Effector memory CD4-positive, alpha-beta T cell (primary cell): ENCODE results near the gene SOX1.

Source experiments
- DNase-seq, 3 donors: peaks; one replicate each; pipeline ENCODE4 v3.0.0-alpha.2; 2020
- H3K27ac ChIP-seq: 2 replicates; pipeline ENCODE4 v1.7.0; 2013; ENCODE audit warnings: mild to moderate bottlenecking, low read length, moderate library complexity; ENCODE audit not compliant: insufficient read depth, poor library complexity, severe bottlenecking
- H3K27me3 ChIP-seq: replicated peaks from 2 replicates; pipeline ENCODE4 v1.7.0; 2013; ENCODE audit warnings: mild to moderate bottlenecking, low read length; ENCODE audit not compliant: insufficient read depth, control insufficient read depth, poor library complexity, severe bottlenecking
- H3K36me3 ChIP-seq: 2 replicates; pipeline ENCODE4 v1.7.0; 2013; ENCODE audit warnings: mild to moderate bottlenecking, low read length, moderate library complexity; ENCODE audit not compliant: control insufficient read depth, insufficient read depth
- H3K4me1 ChIP-seq: 2 replicates; pipeline ENCODE4 v1.7.0; 2013; ENCODE audit warnings: low read length, mild to moderate bottlenecking; ENCODE audit not compliant: control insufficient read depth, insufficient read depth, poor library complexity, severe bottlenecking
- H3K4me3 ChIP-seq: 2 replicates; pipeline ENCODE4 v1.7.0; 2013; ENCODE audit warnings: low read length, low read depth, mild to moderate bottlenecking; ENCODE audit not compliant: insufficient read depth, poor library complexity, severe bottlenecking
- H3K9me3 ChIP-seq: 2 replicates; pipeline ENCODE4 v1.7.0; 2013; ENCODE audit warnings: mild to moderate bottlenecking, low read length, moderate library complexity; ENCODE audit not compliant: control insufficient read depth

Gene SOX1

DNA sequence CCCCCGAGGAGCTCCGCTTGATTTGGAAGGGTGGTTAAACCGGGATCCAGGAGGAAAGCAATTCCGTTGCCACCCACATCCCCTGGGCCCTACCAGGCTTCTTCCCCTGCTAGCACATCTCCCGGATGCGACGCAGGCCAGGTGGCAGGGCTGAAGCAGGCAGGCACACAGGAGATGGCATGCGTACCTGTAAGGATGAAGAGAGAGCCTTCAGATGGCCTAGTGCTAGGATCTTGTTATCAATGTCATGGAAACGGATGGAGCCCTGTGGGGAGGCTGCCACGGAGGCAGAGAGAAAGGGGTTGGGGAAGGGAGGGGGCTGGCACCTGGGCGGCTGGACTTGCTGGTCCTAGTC is 8.5 kb upstream of the SOX1 start:
- no peak overlapping the region for H3K4me3 ChIP-seq
- no peaks in the 10 kb centered on the region for H3K9me3 ChIP-seq
- DNase-seq = no peak
- peaks cover 80% of the 10 kb centered on the region for H3K27me3 ChIP-seq
- no peaks in the 10 kb centered on the region for H3K4me1 ChIP-seq
- no peak overlapping the region for H3K27ac ChIP-seq
- H3K36me3 ChIP-seq = no peaks in the 10 kb centered on the region

DNA sequence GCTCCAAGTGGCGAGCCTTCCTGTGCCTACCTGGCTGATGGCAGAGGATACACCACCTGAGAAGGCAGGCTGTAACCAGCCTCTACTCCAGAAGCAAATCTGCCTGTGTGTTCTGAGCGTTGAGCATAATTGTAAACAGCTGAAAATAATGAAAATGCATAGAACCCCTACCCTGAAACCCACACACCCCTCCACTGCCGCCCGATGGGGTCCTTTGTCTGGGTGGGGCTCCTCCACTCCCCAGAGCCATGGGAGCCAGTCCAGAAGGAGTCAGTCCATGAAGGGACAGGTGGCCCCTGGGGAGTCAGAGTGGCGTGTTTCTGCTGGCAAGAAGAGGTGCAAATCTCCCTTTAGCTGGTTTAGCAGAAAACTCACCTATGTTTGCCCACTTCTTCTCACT is 8.0 kb upstream of the SOX1 start:
- Histone ChIP-seq H3K36me3 (no peaks in the 10 kb centered on the region), H3K4me3 (no peak overlapping the region), H3K27me3 (peaks cover 77% of the 10 kb centered on the region), H3K9me3 (no peaks in the 10 kb centered on the region), H3K4me1 (no peaks in the 10 kb centered on the region), H3K27ac (no peak overlapping the region)
- DNase-seq = no peak

DNA sequence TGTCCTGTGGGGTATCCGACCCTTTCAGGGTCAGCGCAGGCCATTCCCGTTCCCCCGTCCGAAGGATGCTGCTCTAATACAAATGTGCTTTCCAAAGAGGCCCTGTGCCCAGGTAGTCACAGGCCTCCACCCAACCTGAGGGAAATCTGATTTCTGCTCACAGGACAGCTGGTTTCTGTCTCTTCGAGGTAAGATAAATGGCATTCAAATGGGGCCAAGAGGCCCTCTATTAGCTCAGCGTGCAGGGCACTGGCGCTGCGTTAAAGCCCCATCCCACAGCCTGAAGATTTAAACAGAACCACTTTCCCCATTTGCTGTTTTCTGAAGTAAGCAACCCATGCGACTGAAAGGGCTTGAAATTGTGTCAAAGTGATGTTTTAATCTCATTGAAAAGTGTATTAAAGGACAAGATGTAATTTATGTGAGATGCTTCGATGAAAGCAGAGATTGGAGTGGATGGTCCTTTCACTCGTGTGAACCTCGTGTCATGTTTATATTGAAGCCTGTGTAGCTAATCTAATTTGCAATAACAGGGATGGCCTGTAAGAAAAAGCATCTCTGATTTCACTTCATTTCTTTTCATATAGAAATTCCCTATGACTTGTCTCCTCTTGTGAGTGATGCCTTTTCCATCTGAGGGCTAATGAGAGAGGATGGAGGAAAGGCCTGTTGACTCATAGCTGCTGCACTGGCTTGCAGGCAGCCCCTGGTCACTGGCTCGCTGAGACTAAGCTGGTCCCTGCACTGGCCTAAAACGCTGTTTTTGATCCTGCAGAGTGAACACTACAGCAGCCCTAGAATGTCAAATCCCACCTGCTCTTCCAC is 7.3 kb upstream of the SOX1 start:
- Histone ChIP-seq H3K4me3 (no peak overlapping the region), H3K27me3 (peaks cover 74% of the 10 kb centered on the region), H3K4me1 (no peaks in the 10 kb centered on the region), H3K36me3 (no peaks in the 10 kb centered on the region), H3K9me3 (no peaks in the 10 kb centered on the region), H3K27ac (no peak overlapping the region)
- DNase-seq = no peak

DNA sequence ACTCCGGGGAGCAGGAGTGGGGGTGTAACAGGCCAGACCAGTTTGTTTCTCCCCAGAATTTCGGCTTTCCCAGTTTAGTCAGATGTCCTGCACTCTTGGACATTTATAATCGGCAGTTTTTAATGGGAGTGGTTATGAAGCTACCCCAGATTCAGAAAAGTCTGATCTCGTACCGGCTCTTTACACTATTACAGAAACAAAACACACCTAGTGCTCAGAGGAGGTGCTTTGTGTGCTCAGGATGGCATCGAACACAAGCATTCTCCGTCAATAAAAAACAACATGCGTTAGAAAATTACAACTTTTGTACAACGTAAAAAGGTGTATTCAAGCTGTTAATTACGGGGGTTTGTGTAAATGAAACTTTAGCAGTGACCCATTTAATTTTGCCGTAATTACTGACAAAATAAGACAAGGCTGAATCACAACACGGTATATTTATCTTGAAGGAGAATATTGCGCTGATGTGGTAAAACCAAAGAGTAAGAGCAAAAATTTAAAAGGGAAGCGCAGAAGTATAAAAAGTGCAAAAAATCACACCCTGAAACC is 6.6 kb upstream of the SOX1 start:
- Histone ChIP-seq H3K27ac (no peak overlapping the region), H3K36me3 (no peaks in the 10 kb centered on the region), H3K9me3 (peaks cover 2% of the 10 kb centered on the region), H3K27me3 (peaks cover 73% of the 10 kb centered on the region), H3K4me3 (no peak overlapping the region), H3K4me1 (no peaks in the 10 kb centered on the region)
- DNase-seq = no peak

DNA sequence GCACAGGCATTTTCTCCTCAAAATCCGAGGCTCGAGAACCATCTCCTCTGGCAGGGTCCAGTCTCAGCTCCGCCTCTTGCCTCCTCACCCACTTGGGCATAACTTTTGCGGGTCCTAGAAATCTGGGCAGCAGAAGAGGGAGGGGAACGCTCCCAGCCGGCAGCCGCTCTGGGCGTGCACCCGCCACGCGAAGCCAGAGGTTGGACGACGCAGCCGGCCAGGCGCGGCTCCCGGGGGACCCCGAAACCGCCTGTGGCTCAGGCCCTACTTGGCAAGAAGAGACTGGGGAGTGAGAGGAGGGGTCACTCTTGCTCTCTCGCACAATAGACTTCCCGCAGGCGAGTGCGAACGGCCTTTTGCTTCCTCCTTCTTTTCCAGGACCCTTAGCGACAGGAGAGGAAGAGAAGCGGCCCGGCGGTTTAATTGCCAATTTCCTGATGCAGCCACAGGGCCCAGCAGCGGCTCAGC is 6.0 kb upstream of the SOX1 start:
- peaks cover 72% of the 10 kb centered on the region for H3K27me3 ChIP-seq
- H3K4me1 ChIP-seq = no peaks in the 10 kb centered on the region
- no peak overlapping the region for H3K4me3 ChIP-seq
- H3K36me3 ChIP-seq = no peaks in the 10 kb centered on the region
- H3K9me3 ChIP-seq = peaks cover 2% of the 10 kb centered on the region
- no peak for DNase-seq
- H3K27ac ChIP-seq = no peak overlapping the region

DNA sequence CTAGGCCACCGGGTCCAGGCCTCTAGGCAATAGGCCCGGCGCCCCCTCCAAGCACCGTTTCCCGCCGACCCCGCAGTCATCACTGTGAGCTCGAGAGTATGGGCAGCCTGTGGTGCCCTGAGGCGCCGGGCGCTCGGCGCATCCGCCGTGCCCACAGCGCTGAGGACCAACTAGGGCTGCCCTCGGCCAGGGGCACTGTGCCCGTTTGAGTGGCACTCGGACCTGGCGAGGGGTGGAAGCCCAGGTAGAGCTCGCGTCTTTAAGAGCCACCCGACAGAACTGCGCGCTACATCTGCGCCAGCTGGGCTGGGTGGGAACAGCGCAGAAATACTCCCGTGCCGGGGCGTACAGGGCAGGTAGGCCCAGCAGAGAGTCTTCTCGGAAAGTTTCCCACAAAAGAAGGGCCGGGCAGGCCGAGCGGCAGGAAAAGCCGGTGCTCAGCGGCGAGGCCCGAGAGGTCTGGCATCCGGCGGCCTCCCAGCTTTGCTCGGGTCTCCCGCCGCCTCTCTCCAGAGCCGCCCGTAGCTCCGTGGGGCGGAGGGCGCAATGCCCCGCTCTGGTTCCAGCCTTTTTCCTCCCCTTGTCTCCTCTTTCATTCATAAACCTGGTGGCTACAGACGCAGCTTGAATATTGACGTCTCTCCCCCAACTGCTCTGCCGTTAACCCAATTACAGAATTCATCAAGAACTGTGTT is 5.4 kb upstream of the SOX1 start:
- peaks cover 67% of the 10 kb centered on the region for H3K27me3 ChIP-seq
- H3K4me1 ChIP-seq = peaks cover 2% of the 10 kb centered on the region
- peaks cover 2% of the 10 kb centered on the region for H3K9me3 ChIP-seq
- no peak overlapping the region for H3K4me3 ChIP-seq
- no peaks in the 10 kb centered on the region for H3K36me3 ChIP-seq
- no peak for DNase-seq
- no peak overlapping the region for H3K27ac ChIP-seq

DNA sequence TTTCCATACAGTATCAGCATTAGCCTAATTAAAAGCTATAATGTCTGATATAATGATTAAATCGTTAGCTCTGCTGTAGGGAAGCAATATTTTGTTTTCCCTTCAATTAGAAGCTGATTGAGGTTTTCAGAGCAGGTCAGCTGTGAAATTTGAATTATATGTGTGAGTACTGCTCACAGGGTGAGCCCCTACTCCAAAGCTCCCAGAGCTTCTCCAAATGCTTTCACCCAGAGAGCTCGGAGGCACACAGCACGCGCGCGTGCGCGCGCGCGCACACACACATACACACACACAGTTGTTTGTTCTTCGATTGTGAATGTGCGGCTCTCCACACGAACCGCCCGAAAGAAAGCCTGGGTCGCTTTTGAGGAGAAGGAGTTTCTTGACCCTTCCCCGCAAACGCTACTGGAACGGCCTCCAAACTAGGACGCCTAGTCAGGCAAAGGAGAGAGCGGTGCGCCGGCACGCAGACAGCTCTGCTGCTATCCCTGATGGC is 4.8 kb upstream of the SOX1 start:
- Histone ChIP-seq H3K27me3 (peaks cover 61% of the 10 kb centered on the region), H3K4me1 (peaks cover 2% of the 10 kb centered on the region), H3K9me3 (peaks cover 2% of the 10 kb centered on the region), H3K36me3 (no peaks in the 10 kb centered on the region), H3K4me3 (no peak overlapping the region), H3K27ac (no peak overlapping the region)
- DNase-seq = no peak

DNA sequence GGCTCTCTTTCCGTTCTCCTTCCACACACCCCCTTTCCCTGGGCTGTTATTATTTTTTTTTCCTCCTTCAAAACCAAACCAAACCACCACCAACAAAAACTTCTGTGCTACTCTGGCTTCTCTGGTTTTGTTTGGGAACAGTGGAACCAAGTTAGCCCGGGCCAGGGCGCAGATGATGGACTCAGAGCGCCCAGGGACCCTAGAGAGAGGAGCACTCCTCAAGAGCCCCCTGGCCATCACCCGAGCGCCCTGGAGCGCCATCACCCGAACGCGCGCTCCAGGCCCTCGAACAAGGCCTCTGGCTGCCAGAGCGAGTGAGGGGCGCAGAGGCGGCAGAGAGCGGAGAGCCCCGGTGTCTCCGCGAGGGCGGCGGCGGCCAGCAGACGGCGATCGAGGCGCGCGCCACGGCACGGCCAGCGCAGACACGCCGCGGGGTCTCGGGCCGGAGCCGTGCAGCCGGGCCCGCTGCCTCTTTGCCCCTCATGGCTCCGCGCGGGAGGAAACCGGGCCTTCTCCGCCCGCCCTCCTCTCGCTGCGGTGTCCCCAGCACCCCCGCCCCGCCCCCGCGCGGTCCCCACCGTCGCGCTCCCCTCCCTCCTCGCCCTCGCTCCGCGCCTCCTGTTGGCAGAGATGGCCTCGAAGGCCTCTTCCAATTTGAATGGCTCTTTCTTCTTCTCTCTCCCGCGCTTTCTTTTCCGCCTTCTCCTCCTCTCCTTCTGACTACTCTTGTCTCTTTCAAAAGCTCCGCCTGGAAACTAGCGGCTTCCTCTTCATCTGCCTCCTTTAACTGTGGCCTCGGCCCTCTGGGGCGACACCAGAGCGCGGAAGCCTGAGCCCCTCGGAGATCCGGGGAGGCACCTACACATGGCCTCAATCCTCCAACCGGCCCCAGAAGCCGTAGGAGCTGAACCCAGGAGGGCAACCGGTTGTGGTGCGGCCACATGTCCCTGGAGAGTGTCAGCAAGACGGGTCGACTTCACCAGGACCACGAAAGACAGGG is 4.1 kb upstream of the SOX1 start:
- H3K36me3 ChIP-seq = no peaks in the 10 kb centered on the region
- H3K27me3 ChIP-seq = peaks cover 54% of the 10 kb centered on the region
- peaks cover 2% of the 10 kb centered on the region for H3K9me3 ChIP-seq
- DNase-seq = no peak
- no peak overlapping the region for H3K27ac ChIP-seq
- H3K4me3 ChIP-seq = no peak overlapping the region
- peaks cover 2% of the 10 kb centered on the region for H3K4me1 ChIP-seq

DNA sequence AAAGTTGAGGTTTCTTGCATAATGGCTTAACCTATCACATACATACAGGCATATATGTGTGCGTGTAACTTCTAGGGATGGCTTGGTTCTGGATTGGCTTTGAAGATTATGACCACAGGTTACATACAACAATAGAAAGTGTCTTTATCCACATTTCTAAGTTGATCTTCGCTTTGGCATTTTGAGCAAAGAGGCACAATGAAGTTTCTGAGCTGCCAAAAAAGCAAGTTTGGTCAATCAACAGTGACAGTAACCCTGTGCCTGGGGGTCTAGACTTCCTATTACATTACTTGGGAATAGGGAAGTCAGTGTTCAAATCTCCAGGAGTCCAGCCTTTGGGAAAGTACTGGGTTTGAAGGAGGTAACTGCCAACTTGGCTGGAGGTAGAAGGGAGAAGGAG is 3.1 kb upstream of the SOX1 start:
- H3K27me3 ChIP-seq = peaks cover 45% of the 10 kb centered on the region
- no peaks in the 10 kb centered on the region for H3K36me3 ChIP-seq
- H3K4me1 ChIP-seq = peaks cover 2% of the 10 kb centered on the region
- H3K9me3 ChIP-seq = peaks cover 2% of the 10 kb centered on the region
- no peak overlapping the region for H3K27ac ChIP-seq
- no peak overlapping the region for H3K4me3 ChIP-seq
- no peak for DNase-seq
